ENCODE data around the gene CLN5. TPM values are rescaled to one million over a fixed set of nuclear protein-coding genes. Genes with fewer than 3 reads are reported as not detected.
A peak's percentile ranks its signal among the peaks of the same experiment; 100 is the strongest.

The CLN5 gene
- 42.3 and 43.3 TPM in 2 replicates for total RNA-seq
- long read RNA-seq, full-length matches to known transcripts: 309 of 318 reads
- long read RNA-seq, partial matches to known transcripts: 8 of 318 reads
- long read RNA-seq, other reads (novel, unspliced or antisense): 1 of 318 reads

DNA sequence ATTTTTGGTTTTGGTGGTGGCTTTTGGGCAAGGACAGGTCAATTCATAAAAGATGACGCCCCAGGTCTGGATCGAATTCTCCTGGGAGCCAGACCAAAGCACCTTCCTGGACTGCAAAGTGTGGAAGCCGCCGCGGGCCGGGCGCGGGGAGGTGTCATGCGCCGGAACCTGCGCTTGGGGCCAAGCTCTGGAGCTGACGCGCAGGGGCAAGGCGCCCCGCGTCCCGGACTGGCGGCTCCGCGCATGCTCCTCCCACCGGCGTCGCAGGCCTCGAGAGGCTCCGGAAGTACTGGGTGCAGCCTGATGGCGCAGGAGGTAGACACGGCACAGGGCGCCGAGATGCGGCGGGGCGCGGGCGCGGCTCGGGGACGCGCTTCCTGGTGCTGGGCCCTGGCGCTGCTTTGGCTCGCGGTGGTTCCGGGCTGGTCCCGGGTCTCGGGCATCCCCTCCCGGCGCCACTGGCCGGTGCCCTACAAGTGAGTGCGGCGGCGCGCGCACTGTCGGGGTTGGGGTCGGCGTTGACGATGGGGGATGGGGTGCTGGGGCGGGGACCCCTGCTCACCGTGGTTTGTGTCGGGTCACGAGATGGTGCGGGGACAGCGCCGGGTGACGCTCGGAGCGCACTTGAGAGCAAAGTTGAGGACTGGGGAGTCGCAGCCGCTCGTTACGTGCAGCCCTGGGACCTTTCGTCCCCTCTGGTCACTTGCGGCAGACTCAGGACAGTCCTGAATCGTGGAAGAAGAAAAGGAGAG is at the start of gene CLN5:
CLN5 (plus strand) TSS at position 286 of the 752 bp plus-strand sequence; CDS start at position 304, 18 bp downstream.
- DNase-seq (ENCODE audit: extremely low spot score, unreplicated experiment): peak; percentile 98
- peak within 1 kb of the TSS; percentile 94 for H3K27ac Mint-ChIP-seq (ENCODE audit: unreplicated experiment)
- H3K4me1 Mint-ChIP-seq (ENCODE audit: unreplicated experiment): peaks cover 26% of the 10 kb centered on the region
- H3K36me3 Mint-ChIP-seq (ENCODE audit: unreplicated experiment): peaks cover 11% of the 10 kb centered on the region
- peaks cover 7% of the 10 kb centered on the region for H3K27me3 Mint-ChIP-seq (ENCODE audit: unreplicated experiment)
- H3K9me3 Mint-ChIP-seq (ENCODE audit: unreplicated experiment): no peaks in the 10 kb centered on the region
- peak within 1 kb of the TSS; percentile 93 for H3K4me3 Mint-ChIP-seq (ENCODE audit: unreplicated experiment)
- TF ChIP-seq, protein P1, sequence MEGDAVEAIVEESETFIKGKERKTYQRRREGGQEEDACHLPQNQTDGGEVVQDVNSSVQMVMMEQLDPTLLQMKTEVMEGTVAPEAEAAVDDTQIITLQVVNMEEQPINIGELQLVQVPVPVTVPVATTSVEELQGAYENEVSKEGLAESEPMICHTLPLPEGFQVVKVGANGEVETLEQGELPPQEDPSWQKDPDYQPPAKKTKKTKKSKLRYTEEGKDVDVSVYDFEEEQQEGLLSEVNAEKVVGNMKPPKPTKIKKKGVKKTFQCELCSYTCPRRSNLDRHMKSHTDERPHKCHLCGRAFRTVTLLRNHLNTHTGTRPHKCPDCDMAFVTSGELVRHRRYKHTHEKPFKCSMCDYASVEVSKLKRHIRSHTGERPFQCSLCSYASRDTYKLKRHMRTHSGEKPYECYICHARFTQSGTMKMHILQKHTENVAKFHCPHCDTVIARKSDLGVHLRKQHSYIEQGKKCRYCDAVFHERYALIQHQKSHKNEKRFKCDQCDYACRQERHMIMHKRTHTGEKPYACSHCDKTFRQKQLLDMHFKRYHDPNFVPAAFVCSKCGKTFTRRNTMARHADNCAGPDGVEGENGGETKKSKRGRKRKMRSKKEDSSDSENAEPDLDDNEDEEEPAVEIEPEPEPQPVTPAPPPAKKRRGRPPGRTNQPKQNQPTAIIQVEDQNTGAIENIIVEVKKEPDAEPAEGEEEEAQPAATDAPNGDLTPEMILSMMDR (IDR thresholded peaks at IDR 0.05): no peak

DNA sequence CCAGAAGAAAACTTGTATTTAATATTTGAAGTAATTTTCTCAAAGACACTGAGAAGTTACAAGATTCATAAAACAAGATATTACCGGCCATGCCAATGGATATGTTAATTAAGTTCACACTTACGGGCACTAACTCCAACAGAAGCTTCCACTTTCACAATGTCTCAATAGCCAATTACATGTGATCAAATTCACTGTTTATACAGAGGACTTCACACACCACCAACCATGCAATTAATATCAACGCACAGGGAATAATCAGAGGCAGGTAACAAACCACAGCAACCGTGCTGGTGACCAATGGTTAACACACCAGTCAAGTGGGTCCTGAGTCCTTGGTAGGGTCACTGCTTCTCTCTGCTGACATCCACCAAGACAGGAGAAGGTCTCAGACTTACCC is 49.5 kb upstream of the CLN5 start:
- TF ChIP-seq, protein P1 (IDR thresholded peaks at IDR 0.05): no peak
- Mint-ChIP-seq H3K36me3 (ENCODE audit: unreplicated experiment) (no peaks in the 10 kb centered on the region), H3K27ac (ENCODE audit: unreplicated experiment) (no peak overlapping the region), H3K4me1 (ENCODE audit: unreplicated experiment) (peaks cover 35% of the 10 kb centered on the region), H3K4me3 (ENCODE audit: unreplicated experiment) (no peak overlapping the region), H3K27me3 (ENCODE audit: unreplicated experiment) (no peaks in the 10 kb centered on the region), H3K9me3 (ENCODE audit: unreplicated experiment) (no peaks in the 10 kb centered on the region)
- no peak for DNase-seq (ENCODE audit: extremely low spot score, unreplicated experiment)

- H3K36me3 Mint-ChIP-seq (ENCODE audit: unreplicated experiment): no peaks in the 10 kb centered on the region
- H3K27me3 Mint-ChIP-seq (ENCODE audit: unreplicated experiment): no peaks in the 10 kb centered on the region
- peaks cover 29% of the 10 kb centered on the region for H3K4me1 Mint-ChIP-seq (ENCODE audit: unreplicated experiment)
- TF ChIP-seq, protein P1 (IDR thresholded peaks at IDR 0.05): no peak
- no peaks in the 10 kb centered on the region for H3K9me3 Mint-ChIP-seq (ENCODE audit: unreplicated experiment)
- no peak overlapping the region for H3K27ac Mint-ChIP-seq (ENCODE audit: unreplicated experiment)
- DNase-seq (ENCODE audit: extremely low spot score, unreplicated experiment): no peak
- no peak overlapping the region for H3K4me3 Mint-ChIP-seq (ENCODE audit: unreplicated experiment)
Measured at GRCh38 chr13:76943646-76944045, 48.2 kb upstream of the CLN5 start.

- Mint-ChIP-seq H3K36me3 (ENCODE audit: unreplicated experiment) (no peaks in the 10 kb centered on the region), H3K4me3 (ENCODE audit: unreplicated experiment) (no peak overlapping the region), H3K27ac (ENCODE audit: unreplicated experiment) (no peak overlapping the region), H3K9me3 (ENCODE audit: unreplicated experiment) (no peaks in the 10 kb centered on the region), H3K27me3 (ENCODE audit: unreplicated experiment) (peaks cover 2% of the 10 kb centered on the region), H3K4me1 (ENCODE audit: unreplicated experiment) (peaks cover 23% of the 10 kb centered on the region)
- TF ChIP-seq, protein P1 (IDR thresholded peaks at IDR 0.05): no peak
- no peak for DNase-seq (ENCODE audit: extremely low spot score, unreplicated experiment)
Measured at GRCh38 chr13:76944456-76944855, 47.4 kb upstream of the CLN5 start.

DNA sequence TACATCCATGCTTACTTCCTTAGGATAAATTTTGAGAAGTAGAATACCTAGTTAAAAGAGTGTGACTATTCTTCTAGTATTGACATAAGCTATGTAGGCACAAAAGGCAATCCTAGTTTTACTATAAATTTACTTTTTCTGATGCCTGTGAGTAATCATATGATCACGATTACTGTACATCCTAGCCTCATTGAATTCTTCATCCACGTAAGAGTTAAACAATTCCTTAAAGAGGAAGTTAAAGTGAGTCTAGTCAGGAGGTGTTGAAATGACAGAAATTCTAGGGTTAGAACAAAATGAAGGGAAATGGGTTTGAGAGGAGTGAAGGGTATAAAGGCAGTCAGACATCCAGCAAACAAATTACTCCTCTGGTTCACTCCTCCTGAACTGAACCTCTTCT is 43.7 kb upstream of the CLN5 start, which contains the start of gene ACOD1:
ACOD1 (plus strand) TSS at position 363 of the 400 bp plus-strand sequence. CDS start 48 bp downstream, outside the sequence.
- TF ChIP-seq, protein P1 (IDR thresholded peaks at IDR 0.05): no peak
- no peak for DNase-seq (ENCODE audit: extremely low spot score, unreplicated experiment)
- Mint-ChIP-seq H3K9me3 (ENCODE audit: unreplicated experiment) (no peaks in the 10 kb centered on the region), H3K27me3 (ENCODE audit: unreplicated experiment) (peaks cover 25% of the 10 kb centered on the region), H3K27ac (ENCODE audit: unreplicated experiment) (no peak within 1 kb of the TSS), H3K4me3 (ENCODE audit: unreplicated experiment) (no peak within 1 kb of the TSS), H3K36me3 (ENCODE audit: unreplicated experiment) (no peaks in the 10 kb centered on the region), H3K4me1 (ENCODE audit: unreplicated experiment) (peaks cover 19% of the 10 kb centered on the region)

All from osteocyte (in vitro differentiated cells).